Body of pancreas (tissue), 4 donors: ENCODE results near the gene NEDD4. TPM values are rescaled to one million over a fixed set of nuclear protein-coding genes. Genes with fewer than 3 reads are reported as not detected.

Source experiments
- ATAC-seq: fragments of 150-250 bp; one replicate; pipeline ENCODE4 v1.9.1; 2016
- DNase-seq, 4 donors: peaks; one replicate each; pipeline ENCODE4 v3.0.0-alpha.2; 2019
- H3K27ac ChIP-seq, 4 donors: fragments of 200-600 bp; sonication (generic); 1 replicate in 3 of 4; 2 replicates in 1 of 4; pipeline versions ENCODE4 v1.5.1 to v1.6.1; 2016 to 2019; ENCODE audit warnings: mild to moderate bottlenecking in 1 of 4, mixed read lengths in 1 of 4, moderate library complexity in 1 of 4
- H3K27me3 ChIP-seq, 2 donors: fragments of 200-600 bp; sonication (generic); one replicate each; pipeline ENCODE4 v1.6.0; 2016; ENCODE audit warnings: mild to moderate bottlenecking in 1 of 2
- H3K36me3 ChIP-seq, 2 donors: fragments of 200-600 bp; sonication (generic); replicated peaks in 1 of 2; 2 replicates each; pipeline ENCODE4 v1.5.1; 2016; ENCODE audit warnings: low read depth in 2 of 2; ENCODE audit not compliant: insufficient read depth in 1 of 2
- H3K4me1 ChIP-seq: fragments of 200-600 bp; sonication (generic); one replicate; pipeline ENCODE4 v1.6.0; 2016
- H3K4me3 ChIP-seq, 2 donors: fragments of 200-600 bp; sonication (generic); 1 replicate in 1 of 2; 2 replicates in 1 of 2; pipeline ENCODE4 v1.5.1; 2016 to 2019
- H3K9me3 ChIP-seq, 3 donors: fragments of 200-600 bp; sonication (generic); 1 replicate in 2 of 3; 2 replicates in 1 of 3; pipeline ENCODE4 v1.5.1; 2016
- POLR2A ChIP-seq, 3 donors: fragments of 450-650 bp; IDR thresholded peaks; one replicate each; pipeline ENCODE4 v1.6.1; 2016; ENCODE audit warnings: antibody characterized with exemption in 3 of 3, mild to moderate bottlenecking in 2 of 3
- WGBS, 2 donors: methylation state at CpG; one replicate each; pipeline ENCODE4 v1.1.5; 2017; 5-methylcytosine and 5-hydroxymethylcytosine counted together
- intact Hi-C: fragments of 100-400 bp; cut with DNase I; formaldehyde crosslinking; loops from one replicate; pipeline ENCODE4 v1.15.1; 2023
- total RNA-seq, 2 donors: library from RNA; depleted of rRNA; stranded (reverse); fragments of >200 nt; gene quantifications; one replicate each; pipeline ENCODE4 v1.1.0, GENCODE V29; 2016
- TF ChIP-seq, protein P1 (sequence below), 7 experiments: fragments of 450-650 bp in 4 of 7; fragments of 200-600 bp in 3 of 7; sonication (generic) in 3 of 7; IDR thresholded peaks; one replicate each; pipeline ENCODE4 v1.5.1; 2016 to 2019; ENCODE audit warnings: antibody characterized with exemption in 7 of 7

NEDD4 gene
- total RNA-seq, 2 donors from 2014 or later = 3.0 to 8.0 TPM

DNA sequence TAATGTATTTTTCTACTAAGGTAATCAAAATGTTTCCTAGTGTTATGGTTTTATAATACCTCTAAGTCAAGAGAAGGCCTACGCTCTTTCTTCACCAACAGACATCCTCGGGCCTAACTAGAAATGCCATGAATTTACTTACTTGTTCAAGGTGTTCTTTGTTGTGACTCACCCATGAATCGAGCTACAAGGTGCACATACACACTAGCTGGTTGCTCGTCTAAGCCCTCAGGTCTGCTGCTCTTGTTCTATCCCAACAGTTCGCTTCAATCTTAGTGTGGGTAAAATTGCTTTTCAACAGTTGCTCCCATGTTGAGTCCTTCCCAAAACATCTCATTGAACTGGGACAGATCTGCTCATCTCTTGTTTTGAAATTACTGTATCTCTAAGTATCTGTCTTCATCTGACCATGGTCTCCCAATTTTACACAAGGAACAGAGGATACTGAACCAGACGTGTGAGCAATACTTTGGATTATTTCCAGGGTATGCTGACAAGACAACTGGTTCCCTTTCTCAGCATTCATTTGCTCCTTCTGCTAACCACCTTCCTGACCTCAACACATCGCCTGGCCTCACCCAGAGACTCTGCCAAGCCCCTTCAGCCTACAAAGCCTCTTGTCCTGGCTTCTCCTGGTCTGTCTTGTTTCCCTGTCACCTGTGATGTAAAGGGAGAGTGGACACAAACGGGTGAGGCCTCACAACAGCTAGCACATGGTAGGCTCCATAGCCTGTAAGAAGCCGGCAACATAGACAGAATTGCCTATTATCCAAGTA is 84.2 kb downstream of the NEDD4 start:
- ATAC-seq = no peak
- intact Hi-C loops = no loop called here
- WGBS, 2 donors = 85 to 87% methylated on average over 9 of the region's 9 CpGs

DNA sequence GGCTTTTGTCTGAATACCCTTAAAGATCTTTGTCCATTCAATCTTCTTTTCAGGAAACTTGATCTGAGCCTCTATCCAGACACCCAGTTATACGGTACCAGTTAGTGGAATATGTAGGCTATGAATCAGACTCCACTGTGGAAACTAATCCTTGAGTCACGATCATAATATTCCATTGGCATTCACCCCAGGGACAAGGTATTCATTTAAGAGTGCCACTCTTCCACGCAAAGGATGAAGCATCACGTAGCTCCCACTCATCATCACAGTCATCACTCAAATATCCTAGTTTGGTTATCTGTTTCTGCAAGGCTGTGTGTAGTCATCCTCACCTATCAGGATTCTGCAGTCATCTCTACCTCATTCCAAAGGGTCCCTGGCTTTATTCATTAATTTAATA is 85.6 kb downstream of the NEDD4 start:
- no peak overlapping the region for H3K27ac ChIP-seq
- ATAC-seq (no peak), DNase-seq (no peak)
- no peaks in the 10 kb centered on the region for H3K27me3 ChIP-seq
- no peak for TF ChIP-seq POLR2A (IDR thresholded peaks at IDR 0.05)
- TF ChIP-seq, protein P1, sequence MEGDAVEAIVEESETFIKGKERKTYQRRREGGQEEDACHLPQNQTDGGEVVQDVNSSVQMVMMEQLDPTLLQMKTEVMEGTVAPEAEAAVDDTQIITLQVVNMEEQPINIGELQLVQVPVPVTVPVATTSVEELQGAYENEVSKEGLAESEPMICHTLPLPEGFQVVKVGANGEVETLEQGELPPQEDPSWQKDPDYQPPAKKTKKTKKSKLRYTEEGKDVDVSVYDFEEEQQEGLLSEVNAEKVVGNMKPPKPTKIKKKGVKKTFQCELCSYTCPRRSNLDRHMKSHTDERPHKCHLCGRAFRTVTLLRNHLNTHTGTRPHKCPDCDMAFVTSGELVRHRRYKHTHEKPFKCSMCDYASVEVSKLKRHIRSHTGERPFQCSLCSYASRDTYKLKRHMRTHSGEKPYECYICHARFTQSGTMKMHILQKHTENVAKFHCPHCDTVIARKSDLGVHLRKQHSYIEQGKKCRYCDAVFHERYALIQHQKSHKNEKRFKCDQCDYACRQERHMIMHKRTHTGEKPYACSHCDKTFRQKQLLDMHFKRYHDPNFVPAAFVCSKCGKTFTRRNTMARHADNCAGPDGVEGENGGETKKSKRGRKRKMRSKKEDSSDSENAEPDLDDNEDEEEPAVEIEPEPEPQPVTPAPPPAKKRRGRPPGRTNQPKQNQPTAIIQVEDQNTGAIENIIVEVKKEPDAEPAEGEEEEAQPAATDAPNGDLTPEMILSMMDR (IDR thresholded peaks at IDR 0.05) = no peak
- 93 to 95% methylated on average over 4 of the region's 4 CpGs for WGBS, 2 donors
- H3K36me3 ChIP-seq = no peaks in the 10 kb centered on the region
- no peaks in the 10 kb centered on the region for H3K4me1 ChIP-seq
- no peaks in the 10 kb centered on the region for H3K9me3 ChIP-seq
- no peak overlapping the region for H3K4me3 ChIP-seq
- intact Hi-C loops = no loop called here

More for the DNA sequence above, 84.2 kb downstream of the NEDD4 start:
- H3K27me3 ChIP-seq = no peaks in the 10 kb centered on the region
- TF ChIP-seq POLR2A (IDR thresholded peaks at IDR 0.05) = no peak
- TF ChIP-seq, protein P1 (IDR thresholded peaks at IDR 0.05) = no peak
- H3K9me3 ChIP-seq = no peaks in the 10 kb centered on the region
- H3K4me1 ChIP-seq = no peaks in the 10 kb centered on the region
- no peaks in the 10 kb centered on the region for H3K36me3 ChIP-seq
- H3K27ac ChIP-seq = no peak overlapping the region
- no peak for DNase-seq
- H3K4me3 ChIP-seq = no peak overlapping the region

DNA sequence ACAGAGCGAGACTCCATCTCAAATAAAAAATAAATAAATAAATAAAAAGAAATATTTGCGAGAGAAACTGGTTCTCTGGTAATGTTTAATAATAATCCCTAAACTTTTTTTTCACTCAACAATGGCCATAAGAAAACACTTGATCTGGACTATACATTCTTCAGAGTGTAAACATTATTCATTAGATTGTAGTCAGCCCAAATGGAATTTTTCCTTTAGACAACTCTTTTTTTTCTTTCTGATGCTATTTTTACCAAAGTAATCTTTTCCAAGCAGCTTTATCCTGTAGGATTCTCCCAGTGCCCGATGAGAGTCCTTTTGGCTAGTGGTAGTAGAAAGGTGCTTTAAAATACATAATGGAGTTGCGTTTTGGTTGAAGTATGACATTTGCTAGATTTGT is 90.4 kb downstream of the NEDD4 start:
- Histone ChIP-seq H3K9me3 (no peaks in the 10 kb centered on the region), H3K4me3 (no peak overlapping the region), H3K36me3 (no peaks in the 10 kb centered on the region), H3K4me1 (no peaks in the 10 kb centered on the region), H3K27me3 (no peaks in the 10 kb centered on the region), H3K27ac (no peak overlapping the region)
- intact Hi-C loops = no loop called here
- TF ChIP-seq, protein P1 (IDR thresholded peaks at IDR 0.05) = no peak
- no peak for TF ChIP-seq POLR2A (IDR thresholded peaks at IDR 0.05)
- WGBS, 2 donors = 86 to 91% methylated on average over 4 of the region's 4 CpGs
- DNase-seq (no peak), ATAC-seq (no peak)

DNA sequence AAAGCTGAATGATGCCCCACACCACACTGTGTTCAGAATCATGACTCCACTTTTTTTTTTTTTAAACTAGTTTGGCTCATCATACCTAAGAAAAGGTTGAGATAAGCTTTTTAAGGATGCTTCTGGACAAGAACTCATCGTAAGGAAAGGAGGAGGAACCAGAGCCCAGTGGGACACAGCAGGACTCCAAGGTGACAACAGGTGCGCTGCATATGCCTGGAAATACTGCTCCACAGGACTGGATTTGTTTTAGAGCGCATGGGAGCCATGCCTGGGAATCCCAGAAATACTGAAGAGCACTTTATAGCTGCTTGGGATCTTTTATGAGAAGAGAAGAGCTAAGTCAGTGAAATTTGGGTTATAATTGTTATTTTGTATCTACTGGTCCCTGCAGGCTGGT is 93.4 kb downstream of the NEDD4 start:
- WGBS, 2 donors = 69 to 83% methylated on average over 3 of the region's 3 CpGs
- Histone ChIP-seq H3K9me3 (no peaks in the 10 kb centered on the region), H3K27ac (no peak overlapping the region), H3K36me3 (no peaks in the 10 kb centered on the region), H3K4me3 (no peak overlapping the region), H3K27me3 (no peaks in the 10 kb centered on the region), H3K4me1 (peaks cover 7% of the 10 kb centered on the region)
- ATAC-seq (no peak), DNase-seq (no peak)
- intact Hi-C loops = no loop called here
- no peak for TF ChIP-seq POLR2A (IDR thresholded peaks at IDR 0.05)
- TF ChIP-seq, protein P1 (IDR thresholded peaks at IDR 0.05) = no peak

DNA sequence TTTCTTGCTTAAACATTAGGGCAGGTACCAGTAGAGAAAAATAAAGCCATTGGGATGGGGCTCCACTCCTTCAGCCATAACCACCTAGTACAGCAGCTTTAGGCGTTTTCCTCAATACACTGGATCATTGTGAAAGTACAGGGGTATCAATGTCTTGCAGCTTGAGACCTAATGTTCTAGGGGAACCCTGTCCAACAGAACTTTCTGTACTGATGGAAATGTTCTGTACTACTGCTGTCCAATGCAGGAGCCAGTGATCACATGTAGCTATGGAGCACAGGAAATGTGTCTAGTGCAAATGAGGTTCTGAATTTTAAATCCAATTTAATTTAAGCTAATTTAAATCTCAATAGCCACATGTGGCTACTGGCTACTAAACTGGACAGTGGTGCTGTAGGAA is 93.9 kb downstream of the NEDD4 start:
- intact Hi-C loops = no loop called here
- no peak overlapping the region for H3K27ac ChIP-seq
- peaks cover 7% of the 10 kb centered on the region for H3K4me1 ChIP-seq
- no peak overlapping the region for H3K4me3 ChIP-seq
- no peak for DNase-seq
- no peaks in the 10 kb centered on the region for H3K36me3 ChIP-seq
- no peak for TF ChIP-seq POLR2A (IDR thresholded peaks at IDR 0.05)
- TF ChIP-seq, protein P1 (IDR thresholded peaks at IDR 0.05) = no peak
- no peaks in the 10 kb centered on the region for H3K9me3 ChIP-seq
- H3K27me3 ChIP-seq = no peaks in the 10 kb centered on the region
- 95 to 100% methylated on average over 1 of the region's 1 CpG for WGBS, 2 donors
- no peak for ATAC-seq
